GM18858 (cell line): ENCODE results near the gene TRA2B.

Source experiments
- ATAC-seq: cut with Tn5 transposase; IDR thresholded peaks from one replicate; pipeline ENCODE4 v1.9.1; 2021; ENCODE audit not compliant: unreplicated experiment

TRA2B gene

GRCh38 chr3:185937689-185938374 is at the start of gene TRA2B:
Gene TRA2B (minus strand): TSS chr3:185938014. CDS start chr3:185937860, 154 bp downstream.
- ATAC-seq: peak; percentile 70

GRCh38 chr3:185986198-185986777 is 48.5 kb upstream of the TRA2B start:
- no peak for ATAC-seq

DNA sequence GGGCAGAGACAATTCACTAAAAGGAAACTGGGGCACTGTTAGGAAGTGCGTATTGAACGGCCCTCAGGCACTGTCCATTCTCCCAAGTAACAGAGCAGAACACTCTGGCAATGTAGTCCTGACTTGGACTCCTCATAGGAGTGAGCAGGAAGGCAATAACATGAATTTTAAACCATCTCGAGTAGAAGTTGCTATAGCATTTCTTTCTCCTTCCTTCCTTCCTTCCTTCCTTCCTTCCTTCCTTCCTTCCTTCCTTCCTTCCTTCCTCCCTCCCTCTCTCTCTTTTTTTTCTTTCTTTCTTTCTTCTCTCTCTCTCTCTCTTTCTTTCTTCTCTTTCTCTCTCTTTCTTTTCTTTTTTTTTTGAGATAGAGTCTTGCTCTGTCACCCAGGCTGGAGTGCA is 46.4 kb upstream of the TRA2B start:
- ATAC-seq: no peak

DNA sequence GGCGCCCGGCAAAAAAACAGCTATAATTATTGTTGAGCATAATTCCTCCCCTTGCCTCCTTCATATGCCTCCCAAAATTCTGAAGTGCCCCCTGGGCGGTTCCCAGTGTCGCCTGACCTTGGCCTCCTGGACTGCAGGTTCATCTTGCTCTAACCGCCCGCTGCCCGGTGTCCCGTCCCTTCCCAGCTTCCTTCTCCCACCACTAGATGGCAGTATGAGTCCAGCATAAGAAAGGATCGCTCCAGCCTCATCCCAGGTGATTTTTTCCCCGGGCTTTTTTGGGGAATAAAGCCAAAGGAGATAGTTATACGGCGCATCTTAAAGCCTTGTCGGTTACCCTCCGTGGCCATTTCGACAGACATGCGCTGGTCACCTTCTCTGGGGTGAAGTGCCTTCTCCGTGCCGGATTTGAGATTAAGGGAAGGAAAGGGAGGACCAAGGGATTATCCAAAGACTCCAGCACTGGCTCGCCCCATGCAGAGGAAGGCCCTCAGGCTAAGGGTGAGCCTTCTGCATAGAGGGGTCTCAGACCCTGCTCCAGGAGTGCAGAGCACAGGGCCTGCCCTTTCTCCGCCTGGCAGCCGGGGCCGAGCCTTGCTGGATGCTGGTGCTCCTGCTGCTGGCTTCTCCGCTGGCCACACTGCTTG is 45.8 kb upstream of the TRA2B start:
- ATAC-seq: no peak

DNA sequence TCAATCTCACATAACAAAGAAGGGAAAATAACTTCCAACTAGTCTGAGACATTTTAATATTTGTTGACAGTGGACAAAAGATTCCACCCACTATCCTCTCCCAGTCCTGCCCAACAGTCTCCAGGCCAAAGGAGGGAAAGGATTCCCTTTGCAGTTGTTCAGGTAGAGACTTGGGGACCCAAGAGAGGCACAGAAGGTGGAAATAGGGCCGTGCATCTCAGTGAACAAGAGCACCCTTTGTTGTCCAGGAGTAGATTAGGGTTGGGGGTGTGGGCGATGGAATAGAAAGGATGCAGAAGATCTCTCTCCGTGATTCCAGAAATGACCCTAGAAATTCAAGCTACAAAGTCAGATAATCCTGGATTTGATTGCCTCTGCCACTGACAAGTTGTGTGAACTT is 44.8 kb upstream of the TRA2B start:
- no peak for ATAC-seq

GRCh38 chr3:185981621-185982020 is 43.8 kb upstream of the TRA2B start:
- no peak for ATAC-seq

DNA sequence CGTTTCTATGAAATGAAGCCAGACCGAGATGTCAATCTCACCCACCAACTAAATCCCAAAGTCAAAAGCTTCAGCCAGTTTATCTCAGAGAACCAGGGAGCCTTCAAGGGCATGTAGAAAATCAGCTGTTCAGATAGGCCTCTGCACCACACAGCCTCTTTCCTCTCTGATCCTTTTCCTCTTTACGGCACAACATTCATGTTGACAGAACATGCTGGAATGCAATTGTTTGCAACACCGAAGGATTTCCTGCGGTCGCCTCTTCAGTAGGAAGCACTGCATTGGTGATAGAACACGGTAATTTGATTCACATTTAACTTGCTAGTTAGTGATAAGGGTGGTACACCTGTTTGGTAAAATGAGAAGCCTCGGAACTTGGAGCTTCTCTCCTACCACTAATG is 41.9 kb upstream of the TRA2B start:
- no peak for ATAC-seq

DNA sequence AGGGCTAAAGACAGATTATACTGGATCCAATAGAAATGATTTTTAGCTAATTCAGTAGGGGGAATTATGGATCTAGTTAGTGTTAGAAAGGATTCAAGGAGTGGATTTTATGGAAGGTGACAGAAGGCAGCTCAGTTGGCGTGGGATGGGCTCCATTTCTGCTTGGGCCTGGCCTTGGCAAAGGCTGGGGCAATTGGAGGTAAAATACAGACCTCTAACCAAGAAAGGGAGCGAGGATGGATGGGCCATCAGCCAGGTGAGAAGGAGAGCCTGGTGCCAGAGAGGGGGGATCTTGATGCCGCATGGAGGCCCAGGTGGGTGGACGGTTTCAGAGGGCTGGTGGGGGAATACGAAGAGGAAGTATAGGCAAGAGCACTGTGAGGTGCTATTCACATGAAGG is 40.7 kb upstream of the TRA2B start:
- no peak for ATAC-seq

GRCh38 chr3:185977679-185978040 is 39.8 kb upstream of the TRA2B start:
- peak; percentile 8 for ATAC-seq

GRCh38 chr3:185976977-185977678 is 39.3 kb upstream of the TRA2B start:
- ATAC-seq: peak; percentile 76

DNA sequence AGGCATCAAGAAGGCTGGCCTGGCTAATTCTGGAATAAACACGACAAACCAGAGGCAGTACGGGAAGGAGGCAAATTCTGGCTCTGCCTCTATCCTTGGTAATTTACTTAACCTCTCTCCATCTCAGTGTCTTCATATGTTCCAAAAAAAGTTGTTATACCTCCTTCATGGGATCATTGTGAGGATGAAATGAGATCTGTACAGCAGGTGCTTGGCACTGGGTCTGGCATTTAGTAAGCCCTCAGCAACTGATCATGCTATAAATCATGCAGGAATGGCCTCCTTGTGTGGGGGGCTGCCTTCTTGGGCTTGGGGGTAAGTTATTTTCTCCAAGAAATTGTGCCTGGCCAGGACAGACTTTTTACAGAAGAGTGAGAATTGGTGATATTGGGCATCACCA is 38.3 kb upstream of the TRA2B start:
- ATAC-seq: no peak

GRCh38 chr3:185971579-185971978 is 33.8 kb upstream of the TRA2B start:
- ATAC-seq: no peak

DNA sequence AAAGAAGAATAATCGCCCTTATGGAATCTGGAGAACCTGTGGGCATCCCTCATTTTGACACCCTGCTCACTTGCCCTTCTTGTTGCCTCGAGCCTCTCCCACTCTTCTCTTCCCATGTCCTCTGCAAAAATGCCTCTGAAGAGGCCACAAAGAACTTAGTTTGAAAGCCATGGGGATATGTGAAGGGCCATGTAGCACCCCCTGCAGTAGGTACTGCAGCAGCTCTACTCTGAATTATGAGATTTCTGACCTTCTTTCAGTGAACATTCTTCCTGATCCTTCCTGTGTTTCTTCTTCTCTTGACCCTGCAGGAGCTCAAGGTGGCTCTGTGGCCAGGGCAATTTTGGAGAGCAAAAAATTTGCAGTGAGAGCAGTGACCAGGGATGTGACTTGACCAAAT is 30.4 kb upstream of the TRA2B start:
- ATAC-seq: no peak

GRCh38 chr3:185966655-185967054 is 28.8 kb upstream of the TRA2B start:
- no peak for ATAC-seq

GRCh38 chr3:185965496-185965895 is 27.7 kb upstream of the TRA2B start:
- ATAC-seq: no peak

DNA sequence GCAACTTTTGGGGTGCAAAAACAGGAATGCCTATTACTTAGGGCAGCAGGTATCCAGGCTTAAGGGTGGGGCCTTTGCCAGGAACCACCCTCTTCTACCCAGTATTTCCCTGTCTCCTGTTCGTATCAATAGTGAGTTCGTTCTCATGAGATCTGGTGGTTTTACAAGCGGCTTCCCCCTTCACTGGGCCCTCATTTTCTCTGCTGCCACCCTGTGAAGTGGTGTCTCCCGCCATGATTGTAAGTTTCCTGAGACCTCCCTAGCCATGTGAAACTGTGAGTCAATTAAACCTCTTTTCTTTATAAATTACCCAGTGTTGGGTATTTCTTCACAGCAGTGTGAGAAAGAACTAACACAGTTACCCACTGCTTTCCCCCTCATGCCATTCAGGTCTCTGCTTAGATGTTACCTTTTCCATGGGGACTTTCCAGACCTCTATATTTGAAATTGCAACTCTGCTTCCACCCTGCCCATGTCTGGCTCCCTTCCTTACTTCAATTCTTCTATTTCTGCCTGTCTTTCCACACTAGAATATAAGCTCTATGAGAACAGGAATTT is 23.9 kb upstream of the TRA2B start:
- ATAC-seq: no peak

- no peak for ATAC-seq
Observed at GRCh38 chr3:185960522-185961288, 22.9 kb upstream of the TRA2B start.

GRCh38 chr3:185959609-185960521 is 22.1 kb upstream of the TRA2B start:
- no peak for ATAC-seq

DNA sequence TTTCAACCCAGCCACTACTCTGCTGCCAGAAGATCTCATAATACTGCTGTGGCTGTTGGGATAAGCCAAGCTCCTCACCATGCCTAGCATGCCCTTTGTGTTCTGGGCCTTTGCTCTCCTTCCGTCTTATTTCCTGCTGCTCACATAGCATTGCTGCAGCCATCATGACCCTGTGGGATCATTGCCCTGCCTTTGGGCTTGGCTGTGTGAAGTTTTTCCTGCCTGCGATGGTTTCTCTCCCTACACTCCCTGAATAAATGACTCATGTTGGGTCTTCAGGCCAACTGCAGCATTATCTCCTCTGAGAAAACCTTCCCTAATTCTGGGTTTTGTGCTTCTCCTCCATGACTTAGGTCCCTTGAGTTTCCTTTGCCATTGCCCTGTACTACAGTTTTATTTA is 20.8 kb upstream of the TRA2B start:
- ATAC-seq: no peak

DNA sequence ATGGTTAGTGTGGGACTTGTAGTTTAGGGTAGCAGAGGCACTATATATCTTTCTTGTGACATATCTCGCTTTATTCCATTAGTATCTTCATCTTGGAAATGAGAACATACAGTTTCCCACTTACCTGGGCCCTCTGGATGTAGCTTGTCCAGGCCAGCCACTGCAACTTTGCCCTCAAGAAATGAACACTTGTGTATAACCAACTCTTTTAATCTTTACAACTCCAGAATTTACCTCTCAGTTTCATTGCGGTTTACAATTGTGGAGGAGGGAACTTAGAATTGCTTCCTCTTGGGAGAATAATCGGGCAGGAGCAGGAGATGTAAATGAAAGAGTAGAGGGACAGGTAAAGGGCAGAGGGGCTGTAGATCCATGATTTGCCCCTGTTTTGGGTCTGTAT is 18.4 kb upstream of the TRA2B start:
- ATAC-seq: no peak
